NK-92 (cell line): ENCODE data around the gene OR8D2.
"Not testable (repeated sequence)": the region's sequence is repeated elsewhere in the genome, so short reads cannot be mapped to it uniquely, and the experiment has no call there.

ENCODE experiments used
- DNase-seq: peaks from one replicate; lab custom pipeline; 2025; ENCODE audit not compliant: unreplicated experiment; lab: John Stamatoyannopoulos, UW

The OR8D2 gene

GRCh38 chr11:124294687-124295086 is 25.3 kb downstream of the OR8D2 start:
- no peak for DNase-seq

GRCh38 chr11:124285610-124286344 is 34.2 kb downstream of the OR8D2 start:
- DNase-seq = no peak

- no peak for DNase-seq
Observed at GRCh38 chr11:124278261-124278660, 41.7 kb downstream of the OR8D2 start.

- DNase-seq = no peak
Observed at GRCh38 chr11:124277804-124278203, 42.2 kb downstream of the OR8D2 start.

- DNase-seq = no peak
Observed at GRCh38 chr11:124277207-124277606, 42.8 kb downstream of the OR8D2 start.

GRCh38 chr11:124276081-124276480 is 43.9 kb downstream of the OR8D2 start:
- DNase-seq = no peak

- DNase-seq = no peak
Observed at GRCh38 chr11:124274000-124274399, 46.0 kb downstream of the OR8D2 start.

GRCh38 chr11:124270886-124271285 is 49.1 kb downstream of the OR8D2 start:
- DNase-seq = not testable (repeated sequence)
